ENCODE measurements around the gene UNCX.

GRCh38 chr7:1271046-1271445 is 38.4 kb downstream of the UNCX start:
- TF ChIP-seq, protein P1, sequence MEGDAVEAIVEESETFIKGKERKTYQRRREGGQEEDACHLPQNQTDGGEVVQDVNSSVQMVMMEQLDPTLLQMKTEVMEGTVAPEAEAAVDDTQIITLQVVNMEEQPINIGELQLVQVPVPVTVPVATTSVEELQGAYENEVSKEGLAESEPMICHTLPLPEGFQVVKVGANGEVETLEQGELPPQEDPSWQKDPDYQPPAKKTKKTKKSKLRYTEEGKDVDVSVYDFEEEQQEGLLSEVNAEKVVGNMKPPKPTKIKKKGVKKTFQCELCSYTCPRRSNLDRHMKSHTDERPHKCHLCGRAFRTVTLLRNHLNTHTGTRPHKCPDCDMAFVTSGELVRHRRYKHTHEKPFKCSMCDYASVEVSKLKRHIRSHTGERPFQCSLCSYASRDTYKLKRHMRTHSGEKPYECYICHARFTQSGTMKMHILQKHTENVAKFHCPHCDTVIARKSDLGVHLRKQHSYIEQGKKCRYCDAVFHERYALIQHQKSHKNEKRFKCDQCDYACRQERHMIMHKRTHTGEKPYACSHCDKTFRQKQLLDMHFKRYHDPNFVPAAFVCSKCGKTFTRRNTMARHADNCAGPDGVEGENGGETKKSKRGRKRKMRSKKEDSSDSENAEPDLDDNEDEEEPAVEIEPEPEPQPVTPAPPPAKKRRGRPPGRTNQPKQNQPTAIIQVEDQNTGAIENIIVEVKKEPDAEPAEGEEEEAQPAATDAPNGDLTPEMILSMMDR (IDR thresholded peaks at IDR 0.05) = no peak
- no peak for TF ChIP-seq POLR2A (IDR thresholded peaks at IDR 0.05)

All from lower leg skin (tissue), 3 donors.